NT2/D1 (cell line): ENCODE data around the gene PMVK.

Source experiments
- SUZ12 ChIP-seq: IDR thresholded peaks from 2 replicates; pipeline ENCODE4 v1.6.1; 2011; ENCODE audit not compliant: insufficient read length, insufficient read depth; ENCODE audit errors: extremely low read depth
- YY1 ChIP-seq: IDR thresholded peaks from 2 replicates; pipeline ENCODE4 v1.6.1; 2011; ENCODE audit not compliant: insufficient read length, insufficient read depth
- ZNF274 ChIP-seq: IDR thresholded peaks from 2 replicates; pipeline ENCODE4 v1.6.1; 2011; ENCODE audit warnings: mild to moderate bottlenecking, low read depth, low read length

DNA sequence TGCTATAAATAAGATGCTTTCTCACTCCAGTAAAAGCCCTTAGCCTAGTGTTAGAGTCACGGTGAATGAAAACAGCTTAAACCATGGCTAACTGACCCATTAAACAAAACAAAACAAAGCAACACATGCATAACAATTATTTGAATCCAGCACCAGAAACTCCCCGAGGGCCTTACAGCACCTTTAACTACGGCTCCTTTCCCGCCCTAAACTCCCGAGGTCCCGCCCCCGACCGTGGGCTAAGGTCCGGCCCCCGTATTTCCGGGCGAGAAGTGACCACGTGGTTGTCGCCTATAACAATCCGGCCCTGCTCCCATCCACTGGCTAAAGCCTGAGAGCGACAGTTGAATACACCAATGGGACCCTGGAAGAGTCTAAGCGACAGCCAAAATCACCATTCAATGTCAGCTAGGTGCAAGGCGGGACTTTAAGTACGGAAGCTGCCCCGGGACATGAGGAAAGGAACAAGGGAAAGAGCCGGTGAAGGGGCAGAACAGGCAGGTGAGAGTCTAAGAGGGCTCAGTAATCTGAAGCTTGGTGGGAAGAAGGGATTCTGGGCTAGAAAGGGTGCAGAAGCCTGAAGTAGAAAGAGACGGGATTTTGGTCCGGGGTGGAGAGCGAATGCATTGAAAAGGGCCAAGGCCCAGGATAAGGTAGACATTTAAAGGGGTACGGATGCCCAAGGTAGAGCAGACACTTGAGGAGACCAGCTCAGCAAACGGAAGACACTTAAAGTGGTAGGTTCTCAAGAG, 46.6 kb upstream of the PMVK start, which contains the start of gene FLAD1:
- TF ChIP-seq YY1 (no peak), SUZ12 (no peak), ZNF274 (no peak)
